ENCODE results near the gene CENPU.
"Not testable (repeated sequence)": the region's sequence is repeated elsewhere in the genome, so short reads cannot be mapped to it uniquely, and the experiment has no call there.

Gene CENPU

GRCh38 chr4:184750926-184751584 lies 17.2 kb upstream of the CENPU start:
- DNase-seq = no peak

DNA sequence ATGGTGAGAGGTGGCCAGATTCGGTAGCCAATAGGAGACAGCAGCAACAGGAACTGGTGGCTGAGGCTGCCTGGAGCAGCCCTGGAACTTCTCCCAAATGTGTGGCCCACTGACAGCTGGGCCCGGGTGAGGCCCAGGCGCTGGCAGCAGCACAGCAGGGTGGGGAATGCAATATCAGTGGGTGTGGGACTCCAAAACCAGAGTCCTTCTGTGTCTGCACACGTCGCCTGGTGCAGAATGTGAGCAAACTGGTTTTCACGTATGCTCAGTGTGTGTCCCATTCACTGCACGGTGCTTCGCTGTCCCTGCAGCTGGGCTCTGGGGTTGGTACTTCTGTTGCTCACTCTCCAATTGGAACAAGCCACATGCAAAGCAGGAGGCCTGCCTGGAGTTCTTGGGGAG lies 14.4 kb upstream of the CENPU start:
- no peak for DNase-seq

DNA sequence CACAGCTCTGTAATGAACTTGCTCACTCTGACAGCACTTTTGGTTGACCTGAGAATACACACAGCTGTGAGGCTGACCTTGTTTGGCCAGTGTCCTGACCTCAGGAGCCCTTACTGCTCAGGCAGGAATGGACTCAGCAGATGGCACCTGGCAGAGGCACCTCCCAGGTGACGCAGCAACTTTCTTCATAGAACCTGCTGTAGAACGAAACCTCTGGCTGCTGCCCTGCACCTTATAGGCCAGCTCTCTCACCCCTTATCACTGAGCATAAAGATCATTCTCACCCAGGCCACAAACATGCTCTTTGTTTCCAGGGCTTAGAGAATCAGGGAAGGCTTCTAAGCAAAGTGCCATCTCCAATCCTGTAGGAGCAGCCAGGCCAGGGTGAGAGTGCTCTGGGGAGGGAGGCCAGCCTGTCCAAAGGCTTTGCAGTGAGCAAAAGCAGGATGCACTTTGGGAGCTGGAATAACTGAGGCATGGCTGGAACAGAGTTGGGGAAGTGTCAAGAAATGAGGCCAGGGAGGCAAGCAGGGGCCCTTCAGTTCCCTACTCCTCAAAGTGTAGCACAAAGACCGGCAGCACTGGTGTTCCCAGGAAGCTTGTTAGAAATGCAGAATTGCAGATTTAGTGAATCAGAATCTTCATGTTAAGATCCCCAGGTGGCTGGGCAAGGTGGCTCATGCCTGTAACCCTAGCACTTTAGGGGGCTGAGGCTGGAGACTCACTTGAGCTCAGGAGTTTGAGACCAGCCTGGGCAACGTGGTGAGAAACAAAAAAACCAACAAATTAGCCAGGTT lies 13.3 kb upstream of the CENPU start:
- no peak for DNase-seq

DNA sequence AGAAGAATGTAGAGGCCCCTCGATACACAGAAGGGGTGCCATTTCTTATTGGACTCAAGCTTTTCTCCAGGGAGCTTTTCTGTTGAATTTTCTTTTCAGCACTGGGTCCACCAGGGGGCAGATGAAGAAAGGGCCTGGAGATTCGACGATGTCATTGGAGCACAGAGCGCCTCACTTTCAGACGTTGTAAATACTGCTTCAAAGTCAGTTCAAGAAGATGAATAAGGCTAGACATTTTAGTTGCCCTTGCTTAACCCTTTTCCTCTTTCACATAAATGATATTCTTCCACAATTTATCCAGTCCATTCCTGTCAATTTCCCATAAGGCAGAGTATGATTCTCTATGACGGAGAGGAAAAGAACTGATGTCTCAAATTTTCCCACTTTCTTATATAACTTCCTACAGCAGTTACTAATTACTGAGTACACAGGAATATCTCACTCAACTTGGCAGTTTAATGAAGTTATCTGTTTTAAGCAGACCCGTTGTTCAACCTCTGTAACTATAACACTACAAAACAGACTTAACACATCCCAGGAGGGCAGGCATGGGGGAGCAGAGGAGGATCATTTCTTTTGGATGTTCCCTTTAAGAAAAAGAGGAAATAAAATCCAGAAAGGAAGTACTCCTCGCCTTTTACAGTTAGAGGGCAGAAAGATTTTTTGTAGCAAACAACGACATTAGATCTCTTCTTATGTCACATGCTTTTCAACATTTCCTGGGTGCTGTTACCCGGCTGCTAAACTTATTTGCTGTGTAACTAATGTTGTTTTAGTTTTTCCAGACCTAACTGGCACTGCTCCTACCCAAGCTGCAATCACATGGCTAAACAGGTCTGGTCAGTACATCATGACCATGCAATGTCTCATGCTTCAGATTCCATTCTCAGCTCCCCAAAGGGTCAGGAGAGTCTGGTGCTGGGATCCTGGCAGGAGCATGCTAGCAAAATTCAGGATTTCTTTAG lies 12.2 kb upstream of the CENPU start:
- peak; percentile 45 for DNase-seq

DNA sequence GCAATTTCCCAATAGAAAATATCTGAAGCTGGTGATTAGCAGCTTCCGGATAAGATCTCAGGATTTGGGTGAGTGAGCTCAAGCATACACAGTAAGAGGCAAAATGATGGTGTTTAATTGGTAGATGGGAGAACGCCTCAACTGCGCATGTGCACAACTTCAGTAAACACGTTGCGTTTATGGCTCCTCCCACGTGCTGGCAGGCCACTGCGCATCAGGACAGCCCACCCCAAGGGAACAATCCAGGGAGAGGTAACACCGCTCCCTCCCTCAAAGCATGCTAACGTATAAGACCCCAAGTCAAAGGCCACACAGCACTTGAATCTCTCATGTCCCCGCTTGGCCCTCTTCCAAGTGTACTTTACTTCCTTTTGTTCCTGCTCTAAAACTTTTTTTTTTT lies 10.3 kb upstream of the CENPU start:
- no peak for DNase-seq

- no peak for DNase-seq
Measured at GRCh38 chr4:184743650-184744049, 9.8 kb upstream of the CENPU start.

DNA sequence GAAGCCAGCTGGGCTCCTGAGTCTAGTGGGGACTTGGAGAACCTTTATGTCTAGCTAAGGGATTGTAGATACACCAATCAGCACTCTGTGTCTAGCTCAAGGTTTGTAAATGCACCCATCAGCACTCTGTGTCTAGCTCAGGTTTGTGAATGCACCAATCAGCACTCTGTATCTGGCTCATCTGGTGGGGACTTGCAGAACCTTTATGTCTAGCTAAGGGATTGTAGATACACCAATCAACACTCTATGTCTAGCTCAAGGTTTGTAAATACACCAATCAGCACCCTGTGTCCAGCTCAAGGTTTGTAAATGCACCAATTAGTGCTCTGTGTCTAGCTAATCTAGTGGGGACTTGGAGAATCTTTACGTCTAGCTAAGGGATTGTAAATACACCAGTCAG lies 7.8 kb upstream of the CENPU start:
- DNase-seq = not testable (repeated sequence)

DNA sequence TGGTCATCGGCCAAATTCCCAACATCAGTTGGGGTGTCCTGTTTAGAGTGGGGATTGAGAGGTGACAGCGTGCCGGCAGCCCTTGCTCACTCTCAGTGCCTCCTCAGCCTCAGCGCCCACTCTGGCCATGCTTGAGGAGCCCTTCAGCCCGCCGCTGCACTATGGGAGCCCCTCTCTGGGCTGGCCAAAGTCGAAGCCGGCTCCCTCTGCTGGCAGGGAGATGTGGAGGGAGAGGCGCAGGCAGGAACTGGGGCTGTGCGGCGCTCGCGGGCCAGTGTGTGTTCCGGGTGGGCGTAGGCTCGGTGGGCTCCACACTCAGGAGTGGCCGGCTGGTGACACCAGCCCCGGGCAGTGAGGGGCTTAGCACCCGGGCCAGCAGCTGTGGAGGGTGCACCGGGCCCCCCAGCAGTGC lies 7.1 kb upstream of the CENPU start:
- DNase-seq = no peak

DNA sequence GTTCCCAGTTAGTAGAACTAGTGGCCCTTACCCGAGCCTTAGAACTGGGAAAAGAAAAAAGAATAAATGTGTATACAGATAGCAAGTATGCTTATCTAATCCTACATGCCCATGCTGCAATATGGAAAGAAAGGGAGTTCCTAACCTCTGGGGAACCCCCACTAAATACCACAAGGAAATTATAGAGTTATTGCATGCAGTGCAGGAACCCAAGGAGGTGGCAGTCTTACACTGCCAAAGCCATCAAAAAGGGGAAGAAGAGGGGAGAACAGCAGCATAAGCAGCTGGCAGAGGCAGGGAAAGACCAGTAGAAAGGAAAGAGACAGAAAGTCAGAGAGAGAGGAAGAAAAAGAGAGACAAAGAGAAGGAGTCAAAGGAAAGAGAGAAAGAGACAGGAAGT lies 5.7 kb upstream of the CENPU start:
- DNase-seq = not testable (repeated sequence)

DNA sequence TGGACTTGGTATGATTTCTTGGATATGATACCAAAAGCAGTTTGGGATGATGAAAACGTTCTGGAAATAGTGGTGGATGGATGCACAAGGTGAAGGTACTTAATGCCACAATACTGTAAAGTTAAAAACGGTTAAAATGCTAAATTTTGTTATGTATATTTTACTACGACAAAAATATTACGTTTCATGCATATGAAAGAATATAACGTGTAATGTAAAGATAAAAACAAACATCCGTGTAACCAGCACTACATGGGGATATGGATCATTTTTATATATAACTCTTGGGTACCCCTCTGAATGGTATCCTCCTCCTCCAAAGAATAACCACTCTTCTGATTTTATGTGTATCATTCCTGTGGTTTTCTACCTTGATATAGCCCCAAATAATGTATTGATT lies 862 bp upstream of the CENPU start:
- DNase-seq = no peak

DNA sequence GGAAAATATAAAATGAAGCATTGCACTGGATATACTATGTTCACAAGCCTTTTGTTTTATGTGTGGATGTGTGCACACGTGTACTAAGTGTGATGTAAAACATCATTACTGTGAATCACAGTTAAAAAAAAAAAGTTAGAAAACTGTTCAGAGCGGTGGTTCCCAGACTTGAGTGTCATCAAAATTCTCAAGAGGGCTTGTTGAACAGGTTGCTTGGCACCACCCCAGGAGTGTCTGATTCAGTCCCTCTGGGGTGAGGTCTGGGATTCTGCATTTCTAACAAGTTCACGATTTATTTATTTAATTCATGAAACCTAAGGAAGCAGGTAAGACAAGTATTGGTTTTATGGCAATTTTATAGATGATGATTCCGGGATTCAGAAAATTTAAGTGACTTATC lies 1.8 kb downstream of the CENPU start:
- no peak for DNase-seq

DNA sequence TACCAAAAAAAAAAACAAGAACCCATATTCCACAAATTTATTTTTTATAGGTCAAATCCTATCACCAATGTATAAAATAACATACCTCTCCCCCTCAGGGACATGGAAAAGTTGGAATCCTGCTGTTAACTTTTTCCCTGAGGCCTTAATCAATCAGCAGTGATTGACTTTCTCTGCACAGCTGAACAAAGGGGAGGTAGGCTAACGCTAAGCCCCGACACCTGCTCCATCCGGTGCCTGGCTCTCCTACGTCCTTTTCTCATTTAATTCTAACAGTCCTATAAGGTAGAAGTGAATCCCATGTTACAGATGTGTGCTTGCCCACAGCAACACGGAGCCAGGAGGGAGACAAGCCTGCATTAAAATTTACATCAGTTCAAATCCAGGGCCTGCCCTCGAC lies 2.8 kb downstream of the CENPU start:
- no peak for DNase-seq

DNA sequence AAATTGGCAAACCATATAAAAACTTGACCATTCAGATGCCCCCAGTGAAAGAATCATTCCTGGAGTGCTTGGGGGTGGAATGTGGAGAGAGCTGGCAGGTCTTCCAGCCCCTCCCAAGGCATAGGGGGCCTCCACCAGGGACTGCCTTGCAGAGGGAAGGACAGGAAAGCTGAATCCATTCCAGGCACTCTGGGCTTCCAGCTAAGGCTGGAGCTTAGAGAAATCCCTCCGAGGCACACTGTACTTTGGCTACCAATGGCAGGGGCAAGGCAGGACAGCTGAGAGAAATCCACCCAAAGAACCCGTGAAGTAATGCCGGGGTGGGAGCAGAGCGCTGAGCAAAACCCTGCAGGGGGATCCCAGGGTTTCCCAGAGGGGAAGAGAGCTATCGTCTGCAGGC lies 4.0 kb downstream of the CENPU start:
- no peak for DNase-seq

DNA sequence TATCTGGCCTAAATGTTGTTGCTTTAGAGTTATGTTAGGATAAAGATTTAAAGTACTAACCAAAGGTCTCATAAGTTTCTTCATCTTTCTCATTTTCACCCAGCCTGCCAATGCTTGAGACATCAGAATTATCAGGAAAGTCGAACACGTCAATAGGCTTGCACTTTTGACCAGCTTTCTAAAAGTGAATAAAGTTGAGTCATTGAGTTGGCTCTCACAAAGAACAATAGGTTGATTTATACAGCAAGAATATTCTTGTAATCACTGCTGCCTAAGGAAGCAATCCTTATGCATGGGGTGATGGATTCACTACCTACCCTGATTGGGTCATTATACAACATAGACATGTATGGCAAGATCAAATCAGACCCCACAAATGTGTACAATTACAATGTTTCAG lies 5.0 kb downstream of the CENPU start:
- no peak for DNase-seq

DNA sequence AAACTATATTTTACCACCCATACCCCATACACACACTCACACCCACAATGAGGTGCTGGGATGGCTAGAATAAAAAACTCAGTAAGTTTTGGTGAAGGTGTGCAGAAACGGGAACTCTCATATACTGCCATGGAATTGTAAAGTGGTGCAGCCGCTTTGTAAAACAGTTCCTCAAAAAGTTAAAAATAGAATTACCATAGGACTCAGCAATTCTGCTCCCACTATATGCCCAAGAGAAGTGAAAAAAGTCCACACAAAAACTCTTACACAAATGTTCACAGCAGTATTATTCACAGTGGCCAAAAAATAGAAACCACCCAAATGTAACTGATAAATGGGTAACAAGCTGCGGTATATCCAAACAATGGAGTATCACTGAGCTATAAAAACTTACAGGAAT lies 6.5 kb downstream of the CENPU start:
- no peak for DNase-seq

GRCh38 chr4:184722798-184723197 lies 11.1 kb downstream of the CENPU start:
- no peak for DNase-seq

- DNase-seq = no peak
Measured at GRCh38 chr4:184721254-184721653, 12.6 kb downstream of the CENPU start.

DNA sequence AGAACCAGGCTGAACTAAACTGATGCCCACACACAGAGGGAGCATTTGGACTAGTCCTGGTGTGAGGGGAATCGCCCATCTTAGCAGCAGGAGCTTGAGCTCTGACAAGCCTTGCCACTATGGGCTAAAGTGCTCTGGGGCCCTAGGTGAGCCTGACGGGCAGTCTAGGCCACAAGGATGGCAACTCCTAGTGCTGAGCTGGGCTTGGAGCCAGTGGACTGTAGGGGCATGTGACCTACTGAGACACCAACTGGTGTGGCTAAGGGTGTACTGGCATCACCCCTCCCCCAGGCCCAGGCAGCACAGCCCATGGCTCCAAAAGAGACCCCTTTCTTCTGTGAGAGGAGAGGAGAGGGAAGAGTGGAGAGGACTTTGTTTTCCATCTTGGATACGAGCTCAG lies 14.5 kb downstream of the CENPU start:
- DNase-seq = no peak

DNA sequence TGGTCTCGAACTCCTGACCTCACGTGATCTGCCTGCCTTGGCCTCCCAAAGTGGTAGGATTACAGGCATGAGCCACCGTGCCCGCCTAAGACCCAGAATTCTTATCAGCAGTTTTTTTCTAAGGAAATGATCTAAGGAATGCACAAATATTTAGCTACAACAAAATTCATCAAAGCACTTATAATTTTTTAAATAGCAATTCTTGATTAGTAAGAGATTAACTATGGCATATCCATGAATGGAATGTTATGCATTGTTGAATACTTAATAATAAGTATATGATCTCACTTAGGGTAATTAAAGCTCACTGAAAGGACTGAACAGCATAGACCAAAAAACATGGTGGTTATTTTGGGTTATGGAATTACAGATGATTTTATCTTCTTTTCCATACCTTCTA lies 18.4 kb downstream of the CENPU start:
- DNase-seq = no peak

DNA sequence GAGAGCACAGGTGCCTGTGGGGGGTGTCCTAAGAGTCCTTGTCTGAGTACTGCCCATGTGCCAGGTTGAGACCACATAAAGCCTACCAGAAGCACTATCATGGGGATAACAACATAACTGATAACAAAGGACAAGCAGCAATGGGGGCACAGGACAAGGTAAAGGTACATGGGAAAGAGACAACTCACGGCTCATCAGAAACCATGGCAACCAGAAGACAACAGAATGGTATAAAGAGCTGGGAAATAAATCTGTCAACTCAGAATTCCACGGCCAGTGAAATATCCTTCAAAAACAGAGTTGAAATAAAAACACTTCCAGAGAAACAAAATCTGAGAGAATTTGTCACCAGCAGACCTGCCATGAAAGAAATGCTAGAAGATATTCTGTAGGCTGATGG lies 20.0 kb downstream of the CENPU start:
- no peak for DNase-seq

- DNase-seq = no peak
Measured at GRCh38 chr4:184712322-184712721, 21.6 kb downstream of the CENPU start.

GRCh38 chr4:184706453-184706852 lies 27.4 kb downstream of the CENPU start:
- no peak for DNase-seq

DNA sequence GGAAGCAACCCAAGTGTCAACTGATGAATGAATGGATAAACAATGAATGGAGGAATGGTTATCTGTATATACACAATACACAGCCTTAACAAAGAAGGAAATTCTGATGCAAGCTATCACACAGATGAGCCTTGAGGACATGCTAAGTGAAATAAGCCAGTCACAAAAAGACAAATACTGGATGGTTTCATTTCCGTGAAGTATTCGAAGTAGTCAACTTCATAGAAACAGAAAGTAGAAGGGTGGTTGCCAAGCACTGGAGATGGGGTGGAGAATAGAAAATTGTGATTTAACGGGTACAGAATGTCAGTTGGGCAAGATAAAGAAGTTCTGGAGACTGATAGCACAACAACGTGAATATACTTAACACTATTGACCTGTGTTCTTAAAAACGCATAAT lies 28.2 kb downstream of the CENPU start:
- DNase-seq = no peak

GRCh38 chr4:184702114-184702513 lies 31.8 kb downstream of the CENPU start:
- no peak for DNase-seq

Measured in DMS153 (cell line).